Measurements from ENCODE around the gene ANKDD1A.
A peak's percentile ranks its signal among the peaks of the same experiment; 100 is the strongest.

The ANKDD1A gene

GRCh38 chr15:64896371-64897069 lies 15.2 kb upstream of the ANKDD1A start:
- DNase-seq: no peak

DNA sequence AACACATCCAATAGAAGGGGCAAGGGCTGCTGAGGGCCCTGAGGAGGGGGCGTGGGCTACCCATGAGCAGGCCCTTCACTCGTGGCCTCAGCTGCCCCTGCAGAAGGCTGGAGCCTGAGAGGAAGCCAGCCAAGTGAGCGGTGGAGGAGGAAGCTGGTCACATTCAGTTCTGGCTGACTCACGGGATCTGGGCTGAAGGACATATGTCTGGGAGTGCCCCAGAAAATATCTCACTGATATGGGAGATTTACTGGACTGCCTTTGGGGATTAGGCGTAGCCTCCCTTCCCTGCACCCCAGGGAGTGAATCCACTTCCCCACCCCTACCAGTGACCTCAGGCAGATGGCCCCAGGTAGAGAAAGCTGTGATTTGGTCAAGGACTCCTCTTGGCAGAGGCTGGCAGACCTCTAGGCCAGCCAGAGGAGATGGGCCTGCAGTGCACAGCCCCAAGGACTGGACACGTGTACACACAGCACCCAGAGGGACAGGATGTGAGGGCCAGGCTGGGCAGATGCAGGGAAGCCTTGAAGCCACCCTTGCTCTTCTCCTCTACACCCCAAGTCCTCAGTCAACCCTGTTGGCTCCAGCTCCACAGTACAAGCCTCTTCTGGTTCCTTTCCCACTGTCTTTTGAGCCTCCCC lies 14.2 kb upstream of the ANKDD1A start:
- DNase-seq: no peak

DNA sequence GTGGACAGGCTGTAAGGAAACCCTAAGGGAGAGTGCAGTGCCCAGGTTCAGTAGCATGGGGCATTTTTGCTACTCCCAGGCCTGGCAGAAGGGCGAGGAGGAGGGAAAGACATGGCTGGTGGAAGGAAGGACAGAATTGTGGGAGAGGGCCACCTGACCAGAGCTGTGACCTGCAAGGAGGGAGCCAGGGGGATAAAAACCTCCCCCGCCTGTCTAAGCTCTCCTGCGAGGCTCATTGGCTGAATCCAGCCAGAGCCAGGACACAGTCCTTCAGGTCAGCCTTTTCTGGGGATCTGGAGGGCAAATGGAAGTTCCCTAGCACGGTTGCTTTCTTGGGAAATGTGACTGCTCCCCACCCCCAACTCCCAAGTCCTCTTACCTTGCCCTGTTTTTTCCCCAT lies 13.3 kb upstream of the ANKDD1A start:
- no peak for DNase-seq

- no peak for DNase-seq
These were observed 10.6 kb upstream of the ANKDD1A start for GRCh38 chr15:64901141-64901540.

GRCh38 chr15:64901914-64902313 lies 9.8 kb upstream of the ANKDD1A start:
- DNase-seq: no peak

DNA sequence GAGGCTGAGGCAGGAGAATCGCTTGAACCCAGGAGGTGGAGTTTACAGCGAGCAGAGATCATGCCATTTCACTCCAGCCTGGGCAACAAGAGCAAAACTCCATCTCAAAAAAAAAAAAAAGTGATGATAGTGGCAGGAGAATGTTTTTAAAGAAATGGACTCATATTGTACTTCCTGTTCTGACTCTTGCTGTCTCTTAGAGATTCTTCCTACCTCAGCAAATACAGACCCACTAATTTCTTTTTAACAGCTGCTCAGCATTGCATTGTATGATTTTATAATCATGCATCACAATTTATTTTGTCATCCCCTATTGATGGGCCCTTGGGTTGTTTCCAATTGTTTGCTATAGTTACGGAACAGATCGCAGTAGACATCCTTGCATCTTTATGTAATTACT lies 8.8 kb upstream of the ANKDD1A start:
- no peak for DNase-seq

GRCh38 chr15:64903326-64903950 lies 8.3 kb upstream of the ANKDD1A start:
- DNase-seq: no peak

- no peak for DNase-seq
These were observed 7.5 kb upstream of the ANKDD1A start for GRCh38 chr15:64904189-64904588.

- peak; percentile 88 for DNase-seq
These were observed 6.4 kb upstream of the ANKDD1A start for GRCh38 chr15:64905119-64905831.

DNA sequence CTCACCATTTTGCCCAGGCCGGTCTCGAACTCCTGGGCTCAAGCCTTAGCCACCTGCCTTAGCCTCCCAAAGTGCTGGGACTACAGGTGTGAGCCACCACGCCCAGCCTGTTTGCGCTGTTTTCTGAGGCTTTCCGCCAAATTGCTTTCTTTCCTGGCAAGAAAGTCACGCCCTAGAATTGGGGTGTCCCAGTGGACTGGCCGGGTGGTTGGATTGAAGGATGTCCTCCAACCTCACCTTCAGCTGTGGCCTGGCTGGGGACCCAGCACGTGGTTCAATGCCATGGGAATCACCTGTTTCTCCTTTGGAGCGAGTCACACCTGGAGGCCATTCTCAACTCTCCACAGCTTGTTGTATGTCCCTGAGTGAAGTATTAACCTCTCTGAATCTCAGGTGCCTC lies 5.8 kb upstream of the ANKDD1A start:
- no peak for DNase-seq

- DNase-seq: no peak
These were observed 5.3 kb upstream of the ANKDD1A start for GRCh38 chr15:64906402-64906801.

GRCh38 chr15:64907991-64908390 lies 3.7 kb upstream of the ANKDD1A start:
- DNase-seq: no peak

GRCh38 chr15:64909546-64909945 lies 2.2 kb upstream of the ANKDD1A start:
- DNase-seq: no peak

DNA sequence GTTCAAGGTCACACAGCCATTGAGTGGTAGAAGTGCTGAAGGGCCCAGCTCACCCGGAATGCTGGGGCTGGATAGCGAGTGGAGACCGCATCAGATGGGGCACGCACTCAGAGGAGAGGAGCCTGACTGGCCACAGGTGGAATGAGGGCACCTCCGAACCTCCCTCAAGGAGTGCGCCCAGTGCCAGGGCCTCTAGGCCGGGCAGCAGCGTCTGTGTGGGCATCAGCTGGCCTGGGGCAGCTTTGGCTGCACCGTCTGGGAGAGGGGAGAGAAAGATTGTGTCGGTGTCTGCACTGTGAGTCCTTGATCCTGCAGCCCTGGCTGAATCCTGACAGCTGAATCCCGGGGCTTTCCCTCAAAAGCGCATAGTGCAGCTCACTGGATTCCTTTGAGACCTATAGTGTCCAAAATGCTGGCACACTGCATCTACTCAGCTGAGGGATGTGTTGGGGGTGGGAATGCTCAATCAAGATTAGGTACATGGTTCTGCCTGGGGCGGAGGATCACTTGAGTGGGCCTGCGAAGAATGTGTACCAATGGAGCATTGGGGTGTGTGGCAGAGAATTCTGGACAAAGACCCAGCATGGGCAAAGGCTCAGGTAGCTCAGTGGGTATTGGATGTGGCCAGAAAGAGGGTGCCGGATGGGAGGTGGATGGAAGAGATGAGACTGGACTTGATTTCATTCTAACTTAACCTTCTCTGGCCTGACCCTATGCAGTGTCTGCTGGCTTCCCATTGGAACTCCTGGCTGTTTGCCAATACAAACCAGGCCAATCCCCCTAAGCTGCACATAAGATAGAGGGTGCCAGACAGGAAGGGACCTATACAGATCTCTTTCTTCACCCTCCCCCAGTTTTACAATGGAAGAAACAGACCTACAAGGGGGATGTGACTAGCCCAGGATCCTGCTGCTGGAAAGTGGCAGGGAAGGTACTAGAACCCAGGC lies 950 bp downstream of the ANKDD1A start:
- no peak for DNase-seq

GRCh38 chr15:64915518-64916227 lies 4.0 kb downstream of the ANKDD1A start:
- no peak for DNase-seq

DNA sequence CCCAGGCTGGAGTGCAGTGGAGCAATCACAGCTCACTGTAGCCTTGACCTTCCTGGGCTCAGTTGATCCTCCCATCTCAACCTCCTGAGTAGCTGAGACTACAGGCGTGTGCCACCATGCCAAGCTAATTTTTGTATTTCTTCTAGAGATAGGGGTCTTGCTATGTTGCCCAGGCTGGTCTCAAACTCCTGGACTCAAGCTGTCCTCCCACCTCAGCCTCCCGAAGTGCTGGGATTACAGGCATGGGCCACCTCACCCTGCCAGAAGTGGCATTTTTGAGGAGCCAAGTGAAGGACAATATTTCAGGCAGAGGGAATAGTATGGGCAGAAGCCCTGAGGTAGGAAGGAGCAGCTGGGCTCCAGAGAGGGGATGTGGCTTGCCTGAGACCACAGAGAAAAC lies 4.7 kb downstream of the ANKDD1A start:
- no peak for DNase-seq

DNA sequence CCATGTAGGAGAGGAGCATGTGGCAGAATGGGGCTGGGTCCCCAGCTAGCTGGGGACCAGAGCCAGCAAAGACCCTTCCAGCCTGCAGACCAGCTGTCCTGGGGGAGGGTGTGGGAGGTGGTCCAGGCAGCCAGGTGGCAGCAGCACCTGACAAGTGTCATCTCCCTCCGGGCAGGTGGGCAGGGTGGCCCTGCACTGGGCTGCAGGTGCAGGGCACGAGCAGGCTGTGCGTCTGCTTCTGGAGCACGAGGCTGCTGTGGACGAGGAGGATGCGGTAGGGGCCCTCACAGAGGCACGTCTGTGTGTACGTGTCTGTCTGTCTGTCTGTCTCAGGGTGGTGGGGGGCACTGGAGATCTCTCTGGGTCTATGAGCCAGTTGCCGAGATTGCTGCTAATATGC lies 5.5 kb downstream of the ANKDD1A start:
- DNase-seq: no peak

DNA sequence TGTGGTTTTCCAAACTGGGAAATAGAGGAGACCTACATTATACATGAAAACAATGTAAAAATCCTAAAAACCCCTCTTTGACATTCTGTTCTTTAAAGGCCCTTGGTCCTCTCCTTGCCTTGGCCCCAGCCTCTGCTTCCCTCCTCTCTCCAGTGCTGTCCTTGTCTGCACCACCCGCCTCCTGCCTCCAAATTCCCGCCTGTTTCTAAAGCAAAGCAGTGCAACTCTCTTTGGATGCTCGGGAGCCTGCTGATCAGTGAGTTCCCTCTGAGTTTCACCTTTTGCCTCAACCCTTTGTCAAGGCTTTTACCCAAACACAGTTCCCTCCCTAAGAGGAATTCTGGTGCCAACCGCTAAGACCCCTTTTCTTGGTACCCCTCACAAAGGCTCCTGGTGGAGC lies 8.0 kb downstream of the ANKDD1A start:
- no peak for DNase-seq

- no peak for DNase-seq
These were observed 10.0 kb downstream of the ANKDD1A start for GRCh38 chr15:64921711-64922110.

DNA sequence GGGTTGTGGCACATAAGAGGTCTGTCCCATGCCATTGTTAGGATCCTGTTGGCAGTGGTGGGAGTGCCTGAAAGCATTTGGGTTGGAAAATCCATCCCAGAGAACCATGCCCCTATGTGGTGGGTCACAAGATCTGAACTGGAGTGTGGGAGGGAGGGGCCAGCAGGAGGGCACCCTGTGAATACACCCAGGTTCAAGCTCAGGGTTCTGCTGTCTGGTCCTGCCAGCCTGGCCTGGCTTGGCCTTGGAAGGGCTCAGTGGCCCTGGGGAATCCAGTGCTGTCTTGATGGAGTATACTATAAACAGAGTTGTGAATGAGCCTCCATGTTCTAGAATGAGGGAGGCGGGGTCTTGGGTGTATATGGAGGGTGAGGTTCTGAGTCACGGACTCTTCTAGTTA lies 11.8 kb downstream of the ANKDD1A start:
- no peak for DNase-seq

- no peak for DNase-seq
These were observed 13.9 kb downstream of the ANKDD1A start for GRCh38 chr15:64925335-64926330.
